IMR-90 (cell line): ENCODE data around the gene RPL31. TPM values are rescaled to one million over a fixed set of nuclear protein-coding genes. Genes with fewer than 3 reads are reported as not detected.

ENCODE experiments used
- ATAC-seq: fragments of 200-7000 bp; cut with Tn5 transposase; 2 replicates; pipeline ENCODE4 v1.9.1; 2020; ENCODE audit warnings: low read depth, mild to moderate bottlenecking, moderate library complexity
- BruUV-seq: library from RNA; stranded (reverse); fragments of 400-500 nt; replicated peaks from 2 replicates; lab custom pipeline; 2021; lab: Mats Ljungman, UMichigan
- CTCF ChIA-PET: fragments of 300-600 bp; formaldehyde crosslinking; extraction: SDS; loops from one replicate; lab custom pipeline; 2021; ENCODE audit warnings: antibody characterized with exemption; lab: Yijun Ruan, JAX
- POLR2A ChIA-PET: fragments of 300-600 bp; sonication (Branson Sonifier 250); formaldehyde crosslinking; loops from one replicate; lab custom pipeline; 2022; ENCODE audit warnings: antibody characterized with exemption; ENCODE audit not compliant: unreplicated experiment; lab: Charles Lee
- DNase-seq: peaks from one replicate; pipeline ENCODE4 v3.0.0; 2013
- H2AFZ ChIP-seq: replicated peaks from 2 replicates; pipeline ENCODE3; 2013; ENCODE audit warnings: low read length, mild to moderate bottlenecking; ENCODE audit not compliant: poor library complexity
- H2AK5ac ChIP-seq: 2 replicates; pipeline ENCODE4 v1.6.1; 2013; ENCODE audit warnings: low read depth, low read length, inconsistent platforms
- H2AK9ac ChIP-seq: replicated peaks from 2 replicates; pipeline ENCODE3; 2013; ENCODE audit warnings: mild to moderate bottlenecking, low read depth, low read length, moderate library complexity; ENCODE audit not compliant: poor library complexity
- H2BK120ac ChIP-seq: 2 replicates; pipeline ENCODE4 v1.6.1; 2013; ENCODE audit warnings: low read depth, low read length, inconsistent platforms
- H2BK15ac ChIP-seq: 3 replicates; pipeline ENCODE4 v1.6.1; 2013; ENCODE audit warnings: low read depth, low read length, inconsistent platforms
- H2BK20ac ChIP-seq: 2 replicates; pipeline ENCODE4 v1.6.1; 2013; ENCODE audit warnings: low read depth, mild to moderate bottlenecking, inconsistent platforms, low read length, moderate library complexity
- H2BK5ac ChIP-seq: 2 replicates; pipeline ENCODE4 v1.6.1; 2013; ENCODE audit warnings: mild to moderate bottlenecking, low read depth, low read length, inconsistent platforms; ENCODE audit not compliant: poor library complexity, severe bottlenecking
- H3K14ac ChIP-seq: replicated peaks from 2 replicates; pipeline ENCODE4 v1.6.1; 2013; ENCODE audit warnings: low read depth, low read length, inconsistent platforms
- H3K18ac ChIP-seq: 2 replicates; pipeline ENCODE4 v1.6.1; 2013; ENCODE audit warnings: low read depth, low read length, control low read depth
- H3K23ac ChIP-seq: 2 replicates; pipeline ENCODE4 v1.6.1; 2013; ENCODE audit warnings: low read depth, low read length, inconsistent platforms
- H3K27ac ChIP-seq: 2 replicates; pipeline ENCODE4 v1.5.1; 2013; ENCODE audit warnings: mild to moderate bottlenecking, control low read depth, low read length; ENCODE audit not compliant: insufficient read depth
- H3K27me3 ChIP-seq: 2 replicates; pipeline ENCODE4 v1.6.1; 2013; ENCODE audit warnings: low read length; ENCODE audit not compliant: control insufficient read depth, insufficient read depth
- H3K36me3 ChIP-seq: 2 replicates; pipeline ENCODE4 v1.6.1; 2013; ENCODE audit warnings: low read length, mixed read lengths; ENCODE audit not compliant: control insufficient read depth, insufficient read depth
- H3K4ac ChIP-seq: 2 replicates; pipeline ENCODE4 v1.6.1; 2013; ENCODE audit warnings: low read depth, low read length, inconsistent platforms
- H3K4me1 ChIP-seq: 2 replicates; pipeline ENCODE4 v1.6.1; 2013; ENCODE audit warnings: low read length, mixed read lengths; ENCODE audit not compliant: control insufficient read depth, insufficient read depth
- H3K4me2 ChIP-seq: 2 replicates; pipeline ENCODE4 v1.6.1; 2013; ENCODE audit warnings: low read depth, mild to moderate bottlenecking, control low read depth, low read length, moderate library complexity
- H3K4me3 ChIP-seq: 2 replicates; pipeline ENCODE4 v1.5.1; 2013; ENCODE audit warnings: low read depth, mild to moderate bottlenecking, control low read depth, low read length, moderate library complexity; ENCODE audit not compliant: insufficient read depth
- H3K56ac ChIP-seq: 2 replicates; pipeline ENCODE4 v1.6.1; 2013; ENCODE audit warnings: low read length, inconsistent platforms; ENCODE audit not compliant: insufficient read depth; ENCODE audit errors: extremely low read depth
- H3K79me1 ChIP-seq, 2 experiments: 2 replicates each; pipeline ENCODE4 v1.6.1; 2013; ENCODE audit warnings: low read length in 2 of 2, inconsistent platforms in 1 of 2, low read depth in 1 of 2
- H3K9ac ChIP-seq: 2 replicates; pipeline ENCODE4 v1.6.1; 2013; ENCODE audit warnings: low read depth, low read length, control low read depth
- H3K9me1 ChIP-seq: 2 replicates; pipeline ENCODE4 v1.6.1; 2013; ENCODE audit warnings: low read length, inconsistent platforms; ENCODE audit not compliant: insufficient read depth
- H3K9me3 ChIP-seq: 2 replicates; pipeline ENCODE4 v1.6.1; 2013; ENCODE audit warnings: low read length; ENCODE audit not compliant: control insufficient read depth, insufficient read depth
- H4K20me1 ChIP-seq: 2 replicates; pipeline ENCODE4 v1.6.1; 2013; ENCODE audit warnings: low read length, inconsistent platforms; ENCODE audit not compliant: insufficient read depth
- H4K5ac ChIP-seq: 2 replicates; pipeline ENCODE4 v1.6.1; 2013; ENCODE audit warnings: mild to moderate bottlenecking, low read depth, low read length, control low read depth
- H4K8ac ChIP-seq, 2 experiments: 2 replicates each; pipeline ENCODE4 v1.6.1; 2013; ENCODE audit warnings: low read depth in 2 of 2, low read length in 2 of 2, control low read depth in 1 of 2, inconsistent platforms in 1 of 2
- H4K91ac ChIP-seq: 2 replicates; pipeline ENCODE4 v1.6.1; 2013; ENCODE audit warnings: low read depth, low read length, inconsistent platforms; ENCODE audit not compliant: insufficient read depth
- BHLHE40 ChIP-seq: fragments of 150-350 bp; IDR thresholded peaks from 2 replicates; pipeline ENCODE4 v1.6.1; 2016; ENCODE audit warnings: mild to moderate bottlenecking, low read depth, low read length
- CEBPB ChIP-seq: IDR thresholded peaks from 2 replicates; pipeline ENCODE4 v1.6.1; 2012; ENCODE audit warnings: low read depth, low read length, improper control_type of control experiment
- MAFK ChIP-seq: IDR thresholded peaks from 2 replicates; pipeline ENCODE4 v1.6.1; 2012; ENCODE audit warnings: low read depth, low read length, improper control_type of control experiment
- MXI1 ChIP-seq: IDR thresholded peaks from 2 replicates; pipeline ENCODE4 v1.6.1; 2012; ENCODE audit warnings: low read depth, mild to moderate bottlenecking, low read length, moderate library complexity, borderline replicate concordance
- POLR2A ChIP-seq: IDR thresholded peaks from 2 replicates; pipeline ENCODE4 v1.6.1; 2012; ENCODE audit warnings: mild to moderate bottlenecking, low read depth, low read length
- RCOR1 ChIP-seq: IDR thresholded peaks from 2 replicates; pipeline ENCODE4 v1.6.1; 2012; ENCODE audit warnings: mild to moderate bottlenecking, low read length, improper control_type of control experiment; ENCODE audit not compliant: insufficient replicate concordance
- WGBS, 2 experiments: methylation state at CpG; one replicate each; pipeline versions ENCODE4 v1.1.5 to v1.1.7; 2013; ENCODE audit warnings: missing lambda C conversion rate in 2 of 2; ENCODE audit not compliant: insufficient read length in 1 of 2; ENCODE audit errors: extremely low coverage in 2 of 2; 5-methylcytosine and 5-hydroxymethylcytosine counted together
- dilution Hi-C: fragments of 300-500 bp; cut with HindIII; formaldehyde crosslinking; loops from one replicate; pipeline ENCODE4 v1.14.3; 2018; ENCODE audit warnings: low sequenced_read_pairs; ENCODE audit not compliant: unreplicated experiment
- in situ Hi-C: fragments of 300-500 bp; cut with MboI; formaldehyde crosslinking; loops from 3 replicates; pipeline ENCODE4 v1.14.3; 2019; ENCODE audit warnings: low sequenced_read_pairs, inconsistent platforms, mixed read lengths
- intact Hi-C: fragments of 100-400 bp; cut with micrococcal nuclease; formaldehyde crosslinking; loops from 2 replicates; pipeline ENCODE4 v1.10.0; 2022
- polyA plus RNA-seq, 3 experiments: library from polyadenylated mRNA; depleted of rRNA; stranded (reverse); fragments of >200 nt; gene quantifications; 2 replicates each; pipeline ENCODE4 v1.2.3, GENCODE V29; 2012; ENCODE audit warnings: low replicate concordance in 1 of 3
- total RNA-seq: library from RNA; depleted of rRNA; stranded (reverse); fragments of >200 nt; gene quantifications from 2 replicates; pipeline ENCODE4 v1.2.3, GENCODE V29; 2012

RPL31 gene
- total and polyA plus RNA-seq, 2 of the 4 experiments (the other 2 are of a cell fraction) = 358 to 2,908 TPM

GRCh38 chr2:101012054-101012705 is 10.1 kb downstream of the RPL31 start:
- intact Hi-C loops = loop anchor here (1.0 to 5.0 kb wide), 3 partner anchors 141 to 240 kb away; partner anchors contain the start of gene CNOT11
- CTCF ChIA-PET = interaction anchor here (0.6 to 2.2 kb wide), 13 partner anchors 15 to 1250 kb away, joined by 3 to 19 read pairs (median 4); no protein-coding TSS in a partner anchor
- peaks cover 30% of the 10 kb centered on the region for H3K36me3 ChIP-seq

More at GRCh38 chr2:101012054-101012705, 10.1 kb downstream of the RPL31 start:
- dilution Hi-C loops (no loop called here), in situ Hi-C loops (loop anchor here (5.0 kb wide), 1 partner anchor 195 kb away; no protein-coding TSS in a partner anchor)
- Histone ChIP-seq H3K27ac (no peak overlapping the region), H2BK20ac (no peak overlapping the region), H3K4me1 (0 out of 2 replicates have a peak, but pooled peaks cover 2% of the 10 kb centered on the region), H3K56ac (no peak overlapping the region), H3K9me3 (no peaks in the 10 kb centered on the region), H4K91ac (no peak overlapping the region), H2BK120ac (no peak overlapping the region), H3K27me3 (no peaks in the 10 kb centered on the region), H3K23ac (no peak overlapping the region), H3K4ac (no peak overlapping the region), H2AK9ac (no peak overlapping the region), H3K14ac (no peak overlapping the region), H3K9ac (no peak overlapping the region), H4K8ac (no peak overlapping the region), H2AFZ (no peak overlapping the region), H4K5ac (no peak overlapping the region), H3K4me3 (no peak overlapping the region), H2BK15ac (no peak overlapping the region), H3K9me1 (0 out of 2 replicates have a peak, but pooled peaks cover 4% of the 10 kb centered on the region), H4K20me1 (peaks cover 42% of the 10 kb centered on the region), H2BK5ac (no peak overlapping the region), H2AK5ac (no peak overlapping the region), H3K18ac (no peak overlapping the region), H3K4me2 (no peak overlapping the region), H3K79me1 (peaks cover 23 to 58% of the 10 kb centered on the region in 2 experiments)
- DNase-seq = peak; percentile 11
- no TSS peak for BruUV-seq
- POLR2A ChIA-PET = interaction anchor here (0.6 to 1.6 kb wide), 2 partner anchors 10 to 150 kb away, joined by 4 read pairs; partner anchors contain the start of gene RPL31
- TF ChIP-seq BHLHE40 = no peak
- TF ChIP-seq CEBPB = peak; percentile 69
- TF ChIP-seq RCOR1 = no peak
- TF ChIP-seq POLR2A = no peak
- no peak for TF ChIP-seq MXI1
- peak; percentile 76 for TF ChIP-seq MAFK
- WGBS, 2 experiments = no CpG with 5 or more reads among the region's 8 CpGs
- no peak for ATAC-seq
